HG03097 (cell line): ENCODE measurements around the gene KRTAP5-5.
A peak's percentile ranks its signal among the peaks of the same experiment; 100 is the strongest.
"Not testable (repeated sequence)": the region's sequence is repeated elsewhere in the genome, so short reads cannot be mapped to it uniquely, and the experiment has no call there.

Experiments
- ATAC-seq: cut with Tn5 transposase; IDR thresholded peaks from one replicate; pipeline ENCODE4 v1.9.1; 2021; ENCODE audit not compliant: unreplicated experiment, low FRiP score

The KRTAP5-5 gene

DNA sequence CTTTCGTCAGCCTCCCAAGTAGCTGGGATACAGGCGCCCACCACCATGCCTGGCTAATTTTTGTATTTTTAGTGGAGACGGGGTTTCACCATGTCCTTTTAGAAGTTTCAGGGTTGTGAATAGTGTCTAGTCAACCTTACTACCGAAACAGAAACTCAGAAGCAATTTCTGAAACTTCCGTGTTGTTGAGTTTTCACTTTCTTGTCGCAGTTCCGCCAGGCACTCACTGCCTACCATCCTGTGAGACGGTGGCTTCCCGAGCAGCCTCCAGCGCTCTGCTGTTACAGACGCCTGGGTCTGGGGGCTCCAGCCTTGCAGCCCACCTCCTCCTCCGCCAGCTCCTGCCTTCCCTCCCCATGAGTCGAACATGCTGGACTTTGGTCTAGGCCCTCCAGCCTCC lies 23.7 kb upstream of the KRTAP5-5 start:
- peak; percentile 80 for ATAC-seq

DNA sequence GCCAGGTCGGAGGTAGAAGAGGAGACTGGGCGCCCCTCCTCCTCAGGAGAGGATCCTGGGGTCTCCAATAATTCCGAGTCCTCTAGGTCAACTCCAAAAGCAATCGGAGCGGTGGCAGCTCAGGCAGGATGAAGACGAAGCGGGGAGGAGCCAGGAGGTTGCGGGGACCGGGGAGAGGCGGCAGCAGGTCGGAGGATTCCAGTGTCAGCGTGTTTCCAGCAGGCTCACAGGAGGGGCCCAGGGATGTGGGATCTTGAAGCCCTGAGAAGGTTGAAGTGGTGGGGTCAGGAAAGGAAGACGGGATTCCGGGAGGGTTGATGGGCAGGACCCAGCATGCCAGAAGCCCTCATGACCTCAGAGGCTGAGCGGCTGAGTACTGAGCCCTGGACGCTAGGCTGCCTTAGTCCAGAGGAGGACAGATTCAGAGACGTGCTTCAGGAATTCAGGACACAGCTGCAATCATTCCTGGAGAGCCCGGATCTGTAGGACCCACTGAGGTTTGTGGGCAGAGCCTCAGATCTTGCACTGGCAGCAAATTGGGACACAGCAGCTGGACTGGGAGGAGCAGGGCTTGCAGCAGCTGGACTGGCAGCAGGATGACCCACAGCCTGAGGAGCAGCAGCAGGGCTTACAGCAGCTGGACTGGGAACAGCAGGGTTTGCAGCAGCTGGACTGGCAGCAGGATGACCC lies 22.3 kb upstream of the KRTAP5-5 start:
- ATAC-seq = not testable (repeated sequence)

DNA sequence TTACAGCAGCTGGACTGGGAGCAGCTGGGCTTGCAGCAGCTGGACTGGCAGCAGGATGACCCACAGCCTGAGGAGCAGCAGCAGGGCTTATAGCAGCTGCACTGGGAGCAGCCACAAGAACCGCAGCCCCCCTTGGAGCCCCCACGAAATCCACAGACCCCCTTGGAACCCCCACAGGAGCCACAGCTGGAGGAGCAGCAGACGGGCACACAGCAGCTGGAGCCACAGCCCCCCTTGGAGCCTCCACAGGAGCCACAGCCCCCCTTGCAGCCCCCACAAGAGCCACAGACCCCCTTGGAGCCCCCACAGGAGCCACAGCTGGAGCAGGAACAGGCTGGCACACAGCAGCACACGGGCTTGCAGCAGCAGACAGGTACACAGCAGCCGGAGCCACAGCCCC lies 21.7 kb upstream of the KRTAP5-5 start:
- not testable (repeated sequence) for ATAC-seq

DNA sequence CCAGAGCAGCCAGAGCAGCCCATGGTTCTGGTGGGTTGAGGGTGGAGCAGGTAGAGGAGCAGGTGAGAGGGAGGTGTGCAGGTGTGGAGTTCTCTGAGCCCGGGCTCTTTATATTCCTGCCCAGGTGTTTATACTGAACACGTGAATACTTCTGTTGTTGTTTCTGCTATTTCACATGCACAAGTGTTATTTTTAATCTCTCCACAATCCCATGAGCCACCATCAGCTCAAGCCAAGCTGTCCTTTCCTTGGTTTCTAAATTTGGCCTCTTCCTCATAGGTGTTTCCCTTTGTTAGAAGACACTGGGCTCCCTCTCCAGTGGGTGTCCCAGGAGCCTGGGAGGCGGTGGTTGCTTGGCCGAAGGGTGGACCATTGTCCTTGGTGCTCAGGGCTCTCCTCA lies 21.2 kb upstream of the KRTAP5-5 start, which contains the start of gene KRTAP5-3:
Gene KRTAP5-3, minus strand, starts transcription at position 101 of the 400 bp plus-strand sequence. Its CDS starts 78 bp downstream, at position 23.
- no peak for ATAC-seq

DNA sequence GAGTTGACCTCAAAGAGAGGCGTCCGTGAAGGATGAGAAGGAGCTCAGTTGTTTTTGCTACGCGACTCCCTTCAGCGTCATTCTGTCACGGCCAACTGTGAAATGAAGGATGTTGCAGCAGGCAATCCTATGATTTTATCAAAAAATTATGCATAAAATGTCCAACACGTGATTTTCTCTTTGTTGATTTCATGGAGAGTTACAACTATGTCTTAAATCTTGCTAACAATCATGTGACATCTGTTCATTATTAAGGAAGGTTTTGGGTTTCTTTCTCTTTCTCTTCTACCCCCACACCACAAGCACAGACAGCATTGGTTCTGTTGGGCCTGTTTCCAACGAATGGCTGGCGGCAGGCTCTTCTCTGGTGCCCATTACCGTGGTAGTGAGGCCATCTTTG lies 11.3 kb upstream of the KRTAP5-5 start:
- ATAC-seq = no peak

DNA sequence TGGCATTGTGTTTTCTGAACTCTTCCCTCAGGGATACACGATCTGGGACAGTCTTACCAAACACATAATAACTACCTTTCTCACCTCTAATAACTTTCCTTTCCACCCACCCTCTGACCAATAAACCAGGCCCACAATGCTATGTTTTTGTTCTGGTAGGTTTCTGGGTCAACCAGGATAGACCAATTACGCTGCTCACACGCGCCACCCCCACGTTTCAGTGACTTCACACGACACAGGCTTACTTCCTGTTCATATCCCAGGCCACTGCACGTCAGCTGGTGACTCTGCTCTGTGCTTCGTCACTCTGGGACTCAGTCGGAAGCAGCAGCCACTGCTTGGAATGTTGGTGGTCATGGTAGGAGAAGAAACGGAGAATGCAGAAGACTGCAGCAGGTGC lies 10.1 kb upstream of the KRTAP5-5 start:
- no peak for ATAC-seq

DNA sequence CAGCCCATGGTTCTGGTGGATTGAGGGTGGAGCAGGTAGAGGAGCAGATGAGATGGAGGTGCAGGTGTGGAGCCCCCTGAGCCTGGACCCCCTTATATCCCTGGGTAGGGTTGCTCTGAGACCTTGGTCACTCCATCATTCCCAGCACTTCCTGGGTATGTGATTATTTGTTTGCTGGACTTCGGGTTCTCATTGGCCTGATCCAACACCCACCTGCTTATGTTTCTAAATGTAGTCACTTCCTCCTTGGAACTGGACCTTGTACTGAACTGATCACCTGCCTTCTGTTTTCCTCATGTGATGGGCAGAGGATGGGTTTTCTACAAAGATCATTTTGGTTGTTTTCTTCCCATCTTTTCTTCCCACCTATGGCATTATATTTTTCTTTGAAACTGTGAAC lies 7.5 kb upstream of the KRTAP5-5 start, which contains the start of gene KRTAP5-4:
Gene KRTAP5-4, minus strand, starts transcription at position 53 of the 400 bp plus-strand sequence. Its CDS starts 45 bp downstream, at position 8.
- ATAC-seq = no peak

DNA sequence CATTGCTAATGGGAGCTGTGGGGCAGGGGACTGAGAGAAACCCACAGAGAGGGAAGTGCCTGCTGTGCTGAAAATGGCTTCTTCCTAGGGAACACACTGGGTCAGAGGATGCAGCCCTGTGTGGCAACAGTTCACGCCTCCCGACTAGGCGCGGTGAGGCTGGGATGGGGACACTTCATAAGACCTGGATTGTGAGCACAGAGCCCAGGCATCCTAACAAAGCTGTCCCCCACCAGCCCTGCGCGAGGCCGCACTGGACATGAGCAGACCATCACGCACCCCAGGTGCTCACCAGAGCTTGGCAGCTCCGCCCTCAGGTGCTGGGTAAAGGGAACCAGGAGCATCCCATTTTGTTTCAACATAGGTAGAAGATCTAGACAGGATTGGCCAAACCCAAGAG lies 5.9 kb upstream of the KRTAP5-5 start:
- ATAC-seq = no peak

DNA sequence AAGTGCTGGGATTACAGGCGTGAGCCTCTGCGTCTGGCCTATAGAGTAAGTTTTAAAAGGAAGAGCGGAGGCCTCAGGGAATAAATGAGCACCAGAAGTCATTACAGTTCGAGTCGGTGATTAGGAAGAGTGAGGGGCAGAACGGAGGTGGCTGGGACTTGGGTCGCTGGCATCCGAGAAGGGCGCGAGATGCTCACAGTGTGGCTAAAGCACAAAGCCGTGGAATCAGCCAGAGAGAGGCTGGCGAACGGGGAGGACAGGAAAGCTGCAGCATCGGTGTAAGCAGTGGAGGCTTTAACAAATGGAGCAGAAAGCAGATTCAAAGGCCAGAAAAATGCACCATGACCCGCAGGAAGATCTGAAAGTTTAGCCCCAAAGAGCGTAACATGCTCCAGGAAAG lies 5.0 kb upstream of the KRTAP5-5 start:
- ATAC-seq = no peak

DNA sequence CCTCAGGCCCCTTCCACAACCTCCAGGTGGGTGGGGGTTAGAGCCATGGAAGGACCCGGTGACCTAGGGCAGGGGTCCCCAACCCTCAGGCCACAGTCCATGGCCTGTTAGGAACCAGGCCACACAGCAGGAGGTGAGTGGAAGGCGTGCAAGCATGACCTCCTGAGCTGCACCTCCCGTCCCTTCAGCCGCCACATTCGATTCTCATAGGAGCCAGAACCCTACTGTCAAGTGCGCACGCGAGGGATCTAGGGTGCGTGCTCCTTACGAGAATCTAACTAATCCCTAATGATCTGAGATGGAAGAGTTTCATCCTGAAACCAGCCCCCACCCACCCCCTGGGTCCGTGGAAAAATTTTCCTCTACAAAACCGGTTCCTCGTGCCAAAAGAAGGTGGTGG lies 4.0 kb upstream of the KRTAP5-5 start:
- no peak for ATAC-seq

DNA sequence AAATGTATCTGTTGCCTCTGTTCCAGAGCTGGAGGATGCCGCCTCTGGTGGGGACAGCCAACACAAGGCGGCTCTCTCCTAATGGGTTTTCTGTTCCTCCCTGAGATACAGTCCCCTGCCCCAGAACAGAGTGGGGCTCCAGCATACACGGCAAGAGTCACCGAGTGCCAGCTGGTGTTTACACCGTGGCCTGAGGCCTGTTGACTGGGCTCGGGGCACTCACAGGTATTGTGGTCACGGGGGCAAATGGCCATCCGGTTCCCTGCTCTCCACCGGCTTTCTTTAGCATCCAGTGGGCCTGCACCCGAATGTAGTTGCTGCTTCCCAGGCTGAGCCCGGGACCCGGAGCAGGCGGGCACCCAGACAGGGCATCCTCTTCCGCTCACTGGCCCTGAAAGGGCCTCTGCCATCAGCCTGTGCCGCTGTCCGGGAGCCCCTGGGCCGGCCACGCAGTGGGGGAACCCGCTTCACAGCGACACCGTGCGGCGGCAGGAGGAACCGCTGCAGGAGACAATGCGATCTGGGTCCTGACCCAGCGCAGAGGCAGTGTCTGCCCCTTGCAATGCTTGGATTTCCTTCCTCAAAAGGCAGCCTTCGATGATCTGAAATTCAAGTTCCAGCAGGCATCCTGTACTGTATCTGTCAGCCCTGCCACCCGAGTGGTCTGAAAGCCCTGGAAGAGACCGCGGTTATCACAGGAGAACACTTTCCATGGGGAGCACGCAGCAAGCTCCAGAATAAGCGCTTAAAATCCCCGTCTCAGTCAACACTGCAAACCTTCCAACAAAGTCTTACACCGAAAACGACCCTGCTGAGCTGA lies 859 bp upstream of the KRTAP5-5 start:
- ATAC-seq = no peak

DNA sequence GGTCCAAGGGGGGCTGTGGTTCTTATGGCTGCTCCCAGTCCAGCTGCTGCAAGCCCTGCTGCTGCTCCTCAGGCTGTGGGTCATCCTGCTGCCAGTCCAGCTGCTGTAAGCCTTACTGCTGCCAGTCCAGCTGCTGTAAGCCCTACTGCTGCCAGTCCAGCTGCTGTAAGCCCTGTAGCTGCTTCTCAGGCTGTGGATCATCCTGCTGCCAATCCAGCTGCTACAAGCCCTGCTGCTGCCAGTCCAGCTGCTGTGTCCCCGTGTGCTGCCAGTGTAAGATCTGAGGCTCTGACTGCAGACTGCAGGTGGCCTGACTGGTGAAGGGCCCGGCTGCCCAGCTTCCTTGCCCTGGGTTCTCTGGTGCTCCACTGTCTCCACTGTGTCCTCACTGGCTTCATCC lies 696 bp downstream of the KRTAP5-5 start:
- ATAC-seq = no peak

DNA sequence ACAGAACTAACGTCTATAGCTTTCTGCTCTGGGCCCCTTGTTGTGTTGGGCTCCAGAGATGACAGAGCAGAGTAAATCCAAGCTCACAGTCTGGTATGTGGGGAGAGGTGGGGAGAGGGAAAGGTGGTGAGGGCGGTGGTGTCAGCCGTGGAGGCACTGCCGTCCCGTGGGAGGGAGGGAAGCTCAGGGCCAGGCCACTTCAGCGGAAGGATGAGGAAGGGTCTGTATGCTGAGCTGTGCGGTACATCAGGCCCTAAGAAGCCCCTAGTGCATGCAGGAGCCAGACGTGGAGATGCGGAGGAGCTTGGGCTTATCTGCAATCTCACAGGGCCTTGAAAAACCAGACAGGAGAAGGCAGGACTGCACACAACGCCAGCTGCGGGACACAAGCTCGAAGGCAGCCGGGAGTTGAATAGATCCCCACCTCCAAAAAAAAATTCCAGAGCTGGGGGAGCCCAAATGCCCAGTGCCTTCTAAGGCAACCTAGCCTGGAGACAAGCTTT lies 1.5 kb downstream of the KRTAP5-5 start:
- ATAC-seq = no peak

DNA sequence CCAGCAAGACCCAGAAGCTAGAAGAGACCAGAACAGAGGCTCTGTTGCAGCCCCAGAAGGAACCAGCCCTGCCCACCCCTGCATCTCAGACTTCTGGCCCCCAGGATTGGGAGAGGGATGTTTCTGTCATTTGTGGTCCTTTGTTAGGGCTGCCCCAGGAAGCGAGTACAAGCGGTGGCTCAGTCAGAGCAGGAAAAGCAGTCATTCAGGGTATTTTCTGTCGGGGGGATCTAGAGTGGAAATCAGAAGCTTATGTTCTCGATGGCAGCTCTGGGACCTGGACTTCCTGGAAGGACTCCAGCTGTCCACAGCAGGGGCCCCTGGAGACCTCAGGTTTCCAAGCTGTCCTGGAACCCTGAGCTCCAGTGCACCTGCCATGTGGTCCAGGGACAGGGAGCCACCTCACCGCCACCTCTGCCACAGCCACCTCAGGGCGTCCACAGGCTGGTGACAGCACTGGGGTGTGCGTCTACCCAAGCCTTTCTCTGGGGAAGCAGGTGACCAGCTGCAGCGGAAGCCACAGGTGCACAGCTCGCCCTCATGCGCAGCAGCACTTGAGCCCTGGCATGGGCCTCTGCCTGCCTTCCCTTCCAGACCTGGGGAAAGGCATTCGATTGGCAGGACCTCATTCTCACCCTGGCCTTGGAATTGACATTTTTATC lies 2.6 kb downstream of the KRTAP5-5 start:
- no peak for ATAC-seq

DNA sequence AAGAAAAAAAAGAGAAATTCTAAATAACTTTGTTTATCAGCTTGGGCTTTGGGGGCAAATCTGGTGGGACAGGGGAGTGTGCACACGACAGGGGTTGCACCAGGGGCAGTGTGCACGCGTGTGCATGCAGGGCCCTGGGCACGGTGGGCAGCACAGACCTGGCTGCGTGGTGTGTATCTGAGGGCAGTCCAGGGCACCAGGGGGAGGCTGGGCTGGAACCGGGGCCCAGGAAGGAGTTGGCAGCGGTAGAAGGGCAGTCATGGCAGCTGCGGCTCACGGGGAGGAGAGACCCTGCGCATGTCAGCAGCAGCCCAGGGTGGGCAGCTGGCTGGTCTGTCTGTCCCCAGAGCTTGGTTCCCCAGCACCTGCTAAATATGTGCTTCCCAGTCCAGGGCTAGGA lies 4.3 kb downstream of the KRTAP5-5 start:
- no peak for ATAC-seq

DNA sequence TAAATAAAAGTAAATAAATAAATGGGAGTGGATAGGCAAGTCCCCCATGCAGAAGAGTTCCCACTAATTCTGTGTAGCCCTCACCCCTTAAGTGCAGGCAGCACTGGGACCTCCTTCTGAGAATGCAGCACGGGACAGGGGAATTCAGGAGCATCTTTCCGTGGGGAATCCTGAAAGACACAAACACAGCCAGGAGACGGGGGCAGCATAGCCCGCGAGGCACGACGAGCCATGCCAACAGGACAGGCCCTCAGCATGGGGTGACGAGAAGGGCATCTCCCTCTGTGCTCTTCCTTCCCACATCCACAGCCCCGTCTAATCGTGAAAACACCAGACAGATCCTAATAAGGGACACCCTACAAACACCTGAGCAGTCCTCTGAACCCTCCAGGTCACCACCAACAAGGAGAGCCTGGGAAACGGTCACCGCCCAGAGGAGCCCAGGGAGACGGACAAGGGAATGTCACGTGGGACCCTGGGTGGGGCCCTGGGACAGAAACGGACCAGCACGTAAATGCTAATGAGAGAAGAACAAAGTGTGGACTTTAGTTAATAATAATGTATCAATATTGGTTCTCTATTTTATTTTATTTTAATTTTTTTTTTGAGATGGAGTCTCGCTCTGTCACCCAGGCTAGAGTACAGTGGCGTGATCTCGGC lies 6.8 kb downstream of the KRTAP5-5 start:
- no peak for ATAC-seq

DNA sequence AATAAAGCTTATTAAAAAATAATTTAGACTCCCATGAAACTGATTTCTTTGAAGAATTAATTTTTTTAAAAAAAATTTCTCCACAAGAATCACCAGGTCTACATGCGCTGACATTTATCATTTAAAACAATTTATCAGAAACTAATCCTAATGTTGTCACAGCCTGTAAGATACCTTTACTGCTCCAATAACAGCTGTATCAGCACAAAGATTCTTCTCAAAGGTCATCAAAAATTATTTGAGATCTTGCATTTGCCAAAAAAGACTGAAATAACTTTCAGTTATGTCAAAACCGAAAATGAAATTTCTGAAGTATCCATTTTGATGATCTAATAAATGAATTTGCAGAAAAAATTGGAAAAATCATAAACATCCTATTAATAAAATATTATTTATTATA lies 8.1 kb downstream of the KRTAP5-5 start:
- ATAC-seq = no peak

DNA sequence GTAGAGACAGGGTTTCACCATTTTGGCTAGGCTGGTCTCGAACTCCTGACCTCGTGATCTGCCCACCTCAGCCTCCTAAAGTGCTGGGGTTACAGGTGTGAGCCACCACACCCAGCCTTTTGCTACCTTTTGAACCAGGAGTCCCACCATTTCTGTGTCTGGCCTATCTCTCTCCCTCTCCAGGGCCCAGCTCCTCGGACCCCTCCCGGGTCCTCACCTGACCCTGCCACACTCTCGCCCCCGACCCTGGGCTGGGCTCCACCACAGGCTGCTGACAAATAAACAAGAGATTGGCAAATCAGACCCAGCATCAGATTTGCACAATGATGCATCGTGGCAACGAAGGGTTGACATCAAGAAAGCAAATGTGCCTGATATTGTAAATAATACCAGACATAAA lies 8.8 kb downstream of the KRTAP5-5 start:
- ATAC-seq = no peak

DNA sequence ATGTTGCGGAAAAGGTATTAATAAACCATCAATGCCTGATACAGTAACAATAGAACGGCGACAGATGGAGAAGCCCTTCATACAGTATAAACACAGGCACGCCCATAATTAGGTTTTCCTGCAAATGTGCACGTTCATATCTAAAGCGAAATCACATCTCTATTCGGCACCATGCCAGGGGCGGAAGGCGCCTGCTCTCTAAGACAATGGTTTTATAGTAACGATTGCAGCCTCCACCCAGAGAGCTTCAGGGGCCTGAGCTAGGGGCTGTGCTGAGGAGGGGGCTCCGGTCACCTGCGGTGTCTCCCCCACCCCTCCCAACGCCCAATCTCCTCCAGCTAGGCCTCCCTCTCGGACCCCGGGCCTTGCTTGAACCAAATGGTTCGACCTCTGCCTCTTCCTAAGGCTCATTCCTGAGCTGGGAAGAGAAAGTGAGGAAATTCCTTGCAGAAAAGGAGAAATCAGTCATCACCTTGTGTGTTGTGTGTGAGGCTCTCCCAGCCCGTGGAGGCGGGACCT lies 9.6 kb downstream of the KRTAP5-5 start:
- no peak for ATAC-seq

DNA sequence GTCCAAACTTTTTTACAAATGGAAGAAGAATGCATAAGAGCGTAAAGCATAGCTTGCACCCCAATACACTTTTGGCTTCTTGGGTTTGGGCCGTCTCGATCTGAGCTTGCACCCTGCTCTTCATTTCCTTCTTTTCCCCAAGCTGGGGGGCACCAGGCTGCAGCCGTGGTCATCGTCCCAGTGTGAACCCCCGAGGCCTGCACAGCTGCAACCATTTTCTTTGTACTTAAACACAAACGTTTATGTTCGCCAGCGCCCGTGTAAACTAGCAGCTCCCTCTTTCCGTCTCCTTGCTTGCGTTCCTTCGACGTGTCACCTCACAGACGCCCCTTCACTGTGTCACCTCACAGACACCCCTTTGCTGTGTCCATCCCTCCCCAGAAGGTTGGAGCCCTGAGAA lies 10.1 kb downstream of the KRTAP5-5 start:
- ATAC-seq = no peak
